Ishikawa (cell line): Measurements from ENCODE around the gene MUC4.

Experiments used
- CEBPB ChIP-seq: IDR thresholded peaks from 2 replicates; pipeline ENCODE4 v1.6.1; 2012
- CREB1 ChIP-seq: IDR thresholded peaks from 2 replicates; pipeline ENCODE4 v1.6.1; 2012; ENCODE audit warnings: low read depth
- EGR1 ChIP-seq: IDR thresholded peaks from 2 replicates; pipeline ENCODE4 v1.6.1; 2012
- EP300 ChIP-seq: IDR thresholded peaks from 2 replicates; pipeline ENCODE4 v1.6.1; 2012; ENCODE audit warnings: borderline replicate concordance
- FOXM1 ChIP-seq: IDR thresholded peaks from 2 replicates; pipeline ENCODE4 v1.6.1; 2012; ENCODE audit warnings: low read depth, borderline replicate concordance
- MAX ChIP-seq: IDR thresholded peaks from 2 replicates; pipeline ENCODE4 v1.6.1; 2012
- NFIC ChIP-seq: IDR thresholded peaks from 2 replicates; pipeline ENCODE4 v1.6.1; 2012
- RAD21 ChIP-seq: IDR thresholded peaks from 2 replicates; pipeline ENCODE4 v1.6.1; 2012; ENCODE audit warnings: low read depth
- REST ChIP-seq: IDR thresholded peaks from 2 replicates; pipeline ENCODE4 v1.6.1; 2012; ENCODE audit warnings: low read depth, mild to moderate bottlenecking
- TAF1 ChIP-seq: IDR thresholded peaks from 2 replicates; pipeline ENCODE4 v1.6.1; 2012; ENCODE audit warnings: low read depth, mild to moderate bottlenecking
- TCF12 ChIP-seq: IDR thresholded peaks from 2 replicates; pipeline ENCODE4 v1.6.1; 2012; ENCODE audit warnings: low read depth
- TEAD4 ChIP-seq: IDR thresholded peaks from 2 replicates; pipeline ENCODE4 v1.6.1; 2012
- USF1 ChIP-seq: IDR thresholded peaks from 2 replicates; pipeline ENCODE4 v1.6.1; 2012
- YY1 ChIP-seq: IDR thresholded peaks from 2 replicates; pipeline ENCODE4 v1.6.1; 2012; ENCODE audit warnings: low read depth
- ZBTB7A ChIP-seq: IDR thresholded peaks from 2 replicates; pipeline ENCODE4 v1.6.1; 2012; ENCODE audit warnings: low read depth

MUC4 gene

GRCh38 chr3:195752546-195753331, 59.0 kb downstream of the MUC4 start:
- TF ChIP-seq ZBTB7A = no peak
- TF ChIP-seq RAD21 = no peak
- TF ChIP-seq EP300 = no peak
- no peak for TF ChIP-seq USF1
- TF ChIP-seq TCF12 = no peak
- TF ChIP-seq TAF1 = no peak
- no peak for TF ChIP-seq FOXM1

- TF ChIP-seq RAD21 = no peak
- no peak for TF ChIP-seq TAF1
Measured at GRCh38 chr3:195752066-195752465, 59.7 kb downstream of the MUC4 start.

DNA sequence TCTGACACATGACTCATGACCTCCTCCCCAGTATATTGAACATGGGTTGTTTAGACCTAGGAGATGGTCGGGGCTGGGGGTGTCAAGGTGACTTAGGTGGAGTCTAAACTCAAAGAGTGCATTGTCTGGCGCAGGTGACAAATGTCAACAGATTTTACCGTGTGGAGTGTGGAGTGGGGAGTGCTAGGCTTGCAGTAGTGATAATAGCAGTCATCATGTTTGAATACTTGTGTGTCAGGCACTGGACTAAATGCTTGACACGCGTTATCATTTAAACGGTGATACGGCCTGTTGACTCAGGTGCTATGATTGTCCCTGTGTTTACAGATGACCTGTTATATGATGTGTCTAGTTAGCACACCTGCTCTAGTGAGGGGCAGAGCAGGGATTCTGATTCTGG, 60.2 kb downstream of the MUC4 start:
- TF ChIP-seq TAF1 = no peak
- no peak for TF ChIP-seq TCF12
- no peak for TF ChIP-seq YY1
- no peak for TF ChIP-seq REST
- TF ChIP-seq TEAD4 = no peak
- no peak for TF ChIP-seq EGR1
- no peak for TF ChIP-seq USF1
- TF ChIP-seq NFIC = no peak
- TF ChIP-seq EP300 = no peak
- no peak for TF ChIP-seq MAX
- TF ChIP-seq CREB1 = no peak
- TF ChIP-seq ZBTB7A = no peak
- TF ChIP-seq RAD21 = no peak
- no peak for TF ChIP-seq CEBPB
- no peak for TF ChIP-seq FOXM1

- TF ChIP-seq EP300 (no peak), CREB1 (no peak), TCF12 (no peak), EGR1 (no peak), REST (no peak), TEAD4 (no peak), TAF1 (no peak), USF1 (no peak), FOXM1 (no peak), ZBTB7A (no peak), NFIC (no peak), CEBPB (no peak), RAD21 (no peak), YY1 (no peak), MAX (no peak)
Measured at GRCh38 chr3:195750797-195751520, 60.8 kb downstream of the MUC4 start.

DNA sequence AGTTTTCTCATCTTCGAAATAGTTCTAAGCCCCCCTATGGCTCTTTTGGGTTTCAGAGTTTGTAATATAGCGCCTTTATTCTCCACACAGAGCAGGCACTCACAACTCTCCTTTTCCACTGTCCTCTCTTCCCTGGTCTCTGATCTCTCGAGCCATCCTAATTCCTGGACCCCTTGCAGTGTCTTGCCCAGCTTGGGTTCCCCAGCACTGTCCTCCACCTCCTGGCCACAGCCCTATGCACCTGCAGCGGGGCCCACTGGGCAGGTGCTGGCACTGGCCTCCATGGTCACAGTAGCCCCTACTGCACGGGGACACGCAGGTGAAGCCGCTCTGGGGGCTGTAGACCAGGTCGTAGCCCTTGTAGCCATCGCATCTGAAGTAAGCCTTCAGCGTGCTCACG, 63.1 kb downstream of the MUC4 start:
- no peak for TF ChIP-seq FOXM1

DNA sequence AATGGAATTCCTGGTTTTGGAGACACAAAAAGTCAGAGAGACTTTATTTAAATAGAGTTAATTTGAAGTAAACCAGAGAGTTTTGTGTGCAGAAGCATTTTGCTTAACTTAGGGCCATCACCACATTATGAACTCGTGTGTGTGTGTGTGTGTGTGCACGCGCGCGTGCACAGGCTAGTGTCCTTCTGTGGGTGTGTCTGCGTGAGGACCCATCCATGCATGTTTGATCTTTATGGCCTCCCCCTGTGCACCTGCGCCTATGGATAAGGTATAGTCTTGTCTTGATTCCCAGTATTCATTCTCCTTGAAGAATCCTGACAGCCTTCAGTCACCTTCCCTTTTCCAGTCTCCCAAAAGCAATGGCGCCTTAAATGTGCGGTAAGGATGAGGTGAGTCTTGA, 65.0 kb downstream of the MUC4 start:
- TF ChIP-seq EGR1 = no peak
- TF ChIP-seq TCF12 = no peak
- no peak for TF ChIP-seq YY1
- TF ChIP-seq USF1 = no peak
- TF ChIP-seq MAX = no peak
- no peak for TF ChIP-seq ZBTB7A
- TF ChIP-seq NFIC = no peak
- TF ChIP-seq EP300 = no peak
- TF ChIP-seq RAD21 = no peak
- TF ChIP-seq CREB1 = no peak
